ENCODE results near the gene PCGF2. TPM values are rescaled to one million over a fixed set of nuclear protein-coding genes. Genes with fewer than 3 reads are reported as not detected.
A peak's percentile ranks its signal among the peaks of the same experiment; 100 is the strongest.

Gene PCGF2
- total and polyA plus RNA-seq, 9 of the 15 experiments (the other 6 are each of a cell fraction or from before 2014, with no cell fraction given): 1.3 to 33.4 (median 7.0) TPM

- H3K4me2 ChIP-seq (ENCODE audit: insufficient read depth, low read length): peak within 1 kb of the TSS; percentile 88
- peaks cover 46 to 76% of the 10 kb centered on the region in 2 experiments for H3K4me1 ChIP-seq (replicated peaks in 1 of 2; ENCODE audit: control insufficient read depth in 2 of 2, insufficient read depth in 2 of 2, low read length in 2 of 2)
- H3K36me3 ChIP-seq (ENCODE audit: control insufficient read depth, insufficient read depth, low read length): peaks cover 37% of the 10 kb centered on the region; the same call in 2 of the 3 replicates
- ChIA-PET POLR2A (interaction anchor here (0.5 to 2.4 kb wide), 4 partner anchors 12 to 175 kb away, joined by 3 to 13 read pairs (median 5); no protein-coding TSS in a partner anchor), CTCF (ENCODE audit: low intra/inter-chr PET ratio) (interaction anchor here (0.9 to 1.7 kb wide), 2 partner anchors 28 to 53 kb away, joined by 3 read pairs; no protein-coding TSS in a partner anchor)
- H3K27me3 ChIP-seq (ENCODE audit: control insufficient read depth in 2 of 2, insufficient read depth in 2 of 2, low read length in 2 of 2): no peaks in the 10 kb centered on the region
- WGBS (ENCODE audit: insufficient coverage, low coverage, missing lambda C conversion rate): 4% methylated on average over 25 of the region's 92 CpGs
- peak within 1 kb of the TSS; percentile 72 for H3K27ac ChIP-seq (ENCODE audit: extremely low read depth, low read depth, low read length)
- H3K9ac ChIP-seq (ENCODE audit: insufficient read depth in 1 of 2, low read depth in 2 of 2, low read length in 2 of 2): peak within 1 kb of the TSS; percentile 70 to 96
- no peaks in the 10 kb centered on the region for H4K20me1 ChIP-seq (replicated peaks; ENCODE audit: control insufficient read depth, insufficient read depth, low read length)
- H3K79me2 ChIP-seq (ENCODE audit: control insufficient read depth, insufficient read depth, low read length): peaks cover 24% of the 10 kb centered on the region
- BruUV-seq (replicated peaks): no TSS peak
- peak; percentile 93 to 95 (median 94) for DNase-seq (ENCODE audit: extremely low read depth in 1 of 4, low spot score in 3 of 4)
- peaks cover 3% of the 10 kb centered on the region for H3K9me1 ChIP-seq (ENCODE audit: control insufficient read depth, insufficient read depth, low read length)
- in situ Hi-C loops (cut with MboI) (loop anchor here (5.0 kb wide), 1 partner anchor 53 kb away; no protein-coding TSS in a partner anchor), intact Hi-C loops (cut with micrococcal nuclease) (loop anchor here (1.0 kb wide), 1 partner anchor 53 kb away; no protein-coding TSS in a partner anchor)
- H2AFZ ChIP-seq (ENCODE audit: low read depth, low read length): peak within 1 kb of the TSS; percentile 89
- peak; percentile 90 for ATAC-seq
- no peak for FAIRE-seq
- H3K9me3 ChIP-seq (replicated peaks; ENCODE audit: control insufficient read depth, insufficient read depth, low read depth, low read length): no peaks in the 10 kb centered on the region
- peak within 1 kb of the TSS; percentile 55 for H3K4me3 ChIP-seq
- TF ChIP-seq HMGXB4 (CRISPR knock-in tag; IDR thresholded peaks at IDR 0.05) (peak; percentile 58; the same call in 1 of the 2 replicates), SMARCA5 (IDR thresholded peaks at IDR 0.05) (no peak), ZNF445 (CRISPR knock-in tag; IDR thresholded peaks at IDR 0.05; ENCODE audit: low read depth) (no peak), EZH2 (IDR thresholded peaks at IDR 0.05; ENCODE audit: borderline replicate concordance, low read depth, low read length) (no peak), MEIS2 (IDR thresholded peaks at IDR 0.05; ENCODE audit: partially characterized antibody) (no peak), SP2 (IDR thresholded peaks at IDR 0.05; ENCODE audit: extremely low read depth, low read depth, low read length, poor library complexity, severe bottlenecking) (no peak), NFXL1 (CRISPR knock-in tag; IDR thresholded peaks at IDR 0.05) (no peak), ZNF224 (CRISPR knock-in tag; IDR thresholded peaks at IDR 0.05) (no peak), ZNF511 (CRISPR knock-in tag; IDR thresholded peaks at IDR 0.05) (no peak), ELK3 (CRISPR knock-in tag; IDR thresholded peaks at IDR 0.05) (no peak), NR2C2 (CRISPR knock-in tag; IDR thresholded peaks at IDR 0.05) (no peak), NR2C2 (tag; IDR thresholded peaks at IDR 0.05) (peak; percentile 87), ZNF134 (CRISPR knock-in tag; conservative IDR thresholded peaks at IDR 0.05) (no peak), KAT2B (IDR thresholded peaks at IDR 0.05; ENCODE audit: low read depth, low read length) (no peak), XRCC4 (IDR thresholded peaks at IDR 0.05; ENCODE audit: extremely low read depth, insufficient read depth, insufficient read length) (no peak), ZFPM2 (CRISPR knock-in tag; IDR thresholded peaks at IDR 0.05) (no peak), UBTF (IDR thresholded peaks at IDR 0.05; ENCODE audit: borderline replicate concordance in 1 of 2, low read depth in 2 of 2, low read length in 2 of 2) (peak; percentile 26 to 87; a peak in 3 of 4 replicates)
These were observed 18.1 kb downstream of the PCGF2 start, which contains the start of gene CISD3 for GRCh38 chr17:38729886-38730525. CISD3 (plus strand) TSS chr17:38730341; CDS start chr17:38730359, 18 bp downstream.

Measured in K562 (cell line).